Ascending aorta (tissue), 2 donors: ENCODE results near the gene CLIC4. TPM values are rescaled to one million over a fixed set of nuclear protein-coding genes. Genes with fewer than 3 reads are reported as not detected.
"Not testable (repeated sequence)": the region's sequence is repeated elsewhere in the genome, so short reads cannot be mapped to it uniquely, and the experiment has no call there.

ENCODE experiments used
- DNase-seq, 2 donors: peaks; one replicate each; pipeline ENCODE4 v3.0.0-alpha.2; 2019; ENCODE audit warnings: low spot score in 2 of 2
- H3K27ac ChIP-seq, 2 donors: fragments of 200-600 bp; sonication (generic); one replicate each; pipeline ENCODE4 v1.5.1; 2016 to 2017; ENCODE audit warnings: mild to moderate bottlenecking in 1 of 2
- H3K27me3 ChIP-seq: fragments of 200-600 bp; sonication (generic); one replicate; pipeline ENCODE4 v1.5.1; 2017
- H3K36me3 ChIP-seq, 2 donors: fragments of 200-600 bp; sonication (generic); one replicate each; pipeline ENCODE4 v1.5.1; 2016
- H3K4me1 ChIP-seq, 2 donors: fragments of 200-600 bp; sonication (generic); one replicate each; pipeline ENCODE4 v1.5.1; 2016 to 2017; ENCODE audit warnings: mild to moderate bottlenecking in 1 of 2
- H3K4me3 ChIP-seq, 2 donors: fragments of 200-600 bp; sonication (generic); one replicate each; pipeline ENCODE4 v1.5.1; 2016 to 2017; ENCODE audit warnings: mild to moderate bottlenecking in 1 of 2
- H3K9me3 ChIP-seq, 2 donors: fragments of 200-600 bp; sonication (generic); one replicate each; pipeline ENCODE4 v1.5.1; 2016
- intact Hi-C: fragments of 100-400 bp; cut with DNase I; formaldehyde crosslinking; loops from one replicate; pipeline ENCODE4 v1.15.1; 2023
- total RNA-seq: library from RNA; depleted of rRNA; stranded (reverse); fragments of >200 nt; gene quantifications from one replicate; pipeline ENCODE4 v1.1.0, GENCODE V29; 2016
- TF ChIP-seq, protein P1 (sequence below), 3 experiments: fragments of 200-600 bp in 2 of 3; fragments of 450-650 bp in 1 of 3; sonication (generic) in 2 of 3; IDR thresholded peaks; one replicate each; pipeline ENCODE4 v1.5.1; 2016 to 2019; ENCODE audit warnings: antibody characterized with exemption in 3 of 3, mild to moderate bottlenecking in 1 of 3, moderate library complexity in 1 of 3

The CLIC4 gene
- total RNA-seq, 1 donor from 2014 or later, result 494 TPM

DNA sequence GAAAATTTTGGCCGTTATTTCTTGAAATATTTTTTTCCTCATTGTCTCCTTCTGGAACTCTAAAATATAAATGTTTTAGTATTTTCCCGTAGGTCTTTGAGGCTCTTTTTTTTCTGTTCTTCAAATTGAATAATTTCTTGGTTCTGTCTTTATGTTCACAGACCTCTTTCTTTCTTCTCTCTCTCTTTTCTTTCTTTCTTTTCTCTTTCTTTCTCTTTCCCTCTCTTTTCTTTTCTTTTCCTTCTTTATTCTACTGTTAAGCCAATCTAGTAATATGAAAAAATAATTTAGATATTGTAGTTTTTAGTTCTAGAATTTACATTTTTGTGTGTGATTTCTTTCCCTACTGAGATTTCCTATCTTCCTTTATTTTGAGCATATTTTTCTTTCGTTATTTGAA lies 30.1 kb downstream of the CLIC4 start:
- Histone ChIP-seq H3K4me1 (peaks cover 8 to 70% of the 10 kb centered on the region in 2 donors), H3K27ac (peak overlapping the region; percentile 73 to 84), H3K4me3 (no peak overlapping the region), H3K36me3 (no peaks in the 10 kb centered on the region), H3K27me3 (no peaks in the 10 kb centered on the region), H3K9me3 (no peaks in the 10 kb centered on the region)
- no peak for DNase-seq
- intact Hi-C loops, result no loop called here
- TF ChIP-seq, protein P1, sequence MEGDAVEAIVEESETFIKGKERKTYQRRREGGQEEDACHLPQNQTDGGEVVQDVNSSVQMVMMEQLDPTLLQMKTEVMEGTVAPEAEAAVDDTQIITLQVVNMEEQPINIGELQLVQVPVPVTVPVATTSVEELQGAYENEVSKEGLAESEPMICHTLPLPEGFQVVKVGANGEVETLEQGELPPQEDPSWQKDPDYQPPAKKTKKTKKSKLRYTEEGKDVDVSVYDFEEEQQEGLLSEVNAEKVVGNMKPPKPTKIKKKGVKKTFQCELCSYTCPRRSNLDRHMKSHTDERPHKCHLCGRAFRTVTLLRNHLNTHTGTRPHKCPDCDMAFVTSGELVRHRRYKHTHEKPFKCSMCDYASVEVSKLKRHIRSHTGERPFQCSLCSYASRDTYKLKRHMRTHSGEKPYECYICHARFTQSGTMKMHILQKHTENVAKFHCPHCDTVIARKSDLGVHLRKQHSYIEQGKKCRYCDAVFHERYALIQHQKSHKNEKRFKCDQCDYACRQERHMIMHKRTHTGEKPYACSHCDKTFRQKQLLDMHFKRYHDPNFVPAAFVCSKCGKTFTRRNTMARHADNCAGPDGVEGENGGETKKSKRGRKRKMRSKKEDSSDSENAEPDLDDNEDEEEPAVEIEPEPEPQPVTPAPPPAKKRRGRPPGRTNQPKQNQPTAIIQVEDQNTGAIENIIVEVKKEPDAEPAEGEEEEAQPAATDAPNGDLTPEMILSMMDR (IDR thresholded peaks at IDR 0.05), result no peak

DNA sequence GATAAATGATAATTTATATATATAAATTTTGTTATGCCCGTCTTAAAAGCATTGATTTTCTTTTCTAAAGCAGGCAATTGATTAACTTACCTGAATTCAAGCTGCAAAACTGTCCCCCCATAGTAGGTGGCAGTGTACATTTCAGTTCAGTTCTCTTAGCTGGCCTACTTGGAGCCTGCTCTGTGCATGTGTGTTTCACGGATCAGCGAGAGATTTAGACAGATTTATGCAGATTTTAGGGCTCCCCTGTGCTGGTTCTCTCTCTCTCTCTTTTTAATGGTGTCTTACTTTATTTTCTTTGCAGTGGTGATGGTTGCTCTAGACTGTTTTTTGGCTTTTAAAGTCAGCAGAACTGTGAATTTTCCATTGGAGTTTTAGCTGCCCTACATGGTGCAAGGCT lies 30.7 kb downstream of the CLIC4 start:
- Histone ChIP-seq H3K27me3 (no peaks in the 10 kb centered on the region), H3K9me3 (no peaks in the 10 kb centered on the region), H3K4me3 (no peak overlapping the region), H3K4me1 (peaks cover 6 to 66% of the 10 kb centered on the region in 2 donors), H3K36me3 (no peaks in the 10 kb centered on the region), H3K27ac (peak overlapping the region; percentile 73 to 84)
- TF ChIP-seq, protein P1 (IDR thresholded peaks at IDR 0.05), result no peak
- no peak for DNase-seq
- intact Hi-C loops, result no loop called here

DNA sequence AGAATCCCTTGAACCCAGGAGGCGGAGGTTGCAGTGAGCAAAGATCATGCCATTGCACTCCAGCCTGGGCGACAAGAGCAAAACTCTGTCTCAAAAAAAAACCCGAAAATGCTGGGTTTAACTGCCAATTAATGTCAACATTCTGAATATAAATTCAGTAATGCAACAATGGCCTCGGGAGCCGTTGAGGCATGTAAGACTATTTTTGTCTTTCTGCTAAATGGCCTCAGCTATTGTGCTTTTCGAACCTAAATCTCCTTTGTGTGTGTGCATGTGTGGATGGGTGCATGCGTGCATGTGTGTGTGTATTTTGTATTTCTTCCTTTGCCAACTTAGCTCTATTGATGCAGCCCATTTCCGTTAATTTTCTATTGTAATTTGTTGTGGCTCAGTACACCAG lies 31.6 kb downstream of the CLIC4 start:
- H3K27me3 ChIP-seq, result no peaks in the 10 kb centered on the region
- H3K4me1 ChIP-seq, result peaks cover 6 to 60% of the 10 kb centered on the region in 2 donors
- H3K36me3 ChIP-seq, result no peaks in the 10 kb centered on the region
- no peaks in the 10 kb centered on the region for H3K9me3 ChIP-seq
- DNase-seq, result no peak
- peak overlapping the region; percentile 73 to 84 for H3K27ac ChIP-seq
- H3K4me3 ChIP-seq, result no peak overlapping the region
- intact Hi-C loops, result no loop called here
- TF ChIP-seq, protein P1 (IDR thresholded peaks at IDR 0.05), result no peak

DNA sequence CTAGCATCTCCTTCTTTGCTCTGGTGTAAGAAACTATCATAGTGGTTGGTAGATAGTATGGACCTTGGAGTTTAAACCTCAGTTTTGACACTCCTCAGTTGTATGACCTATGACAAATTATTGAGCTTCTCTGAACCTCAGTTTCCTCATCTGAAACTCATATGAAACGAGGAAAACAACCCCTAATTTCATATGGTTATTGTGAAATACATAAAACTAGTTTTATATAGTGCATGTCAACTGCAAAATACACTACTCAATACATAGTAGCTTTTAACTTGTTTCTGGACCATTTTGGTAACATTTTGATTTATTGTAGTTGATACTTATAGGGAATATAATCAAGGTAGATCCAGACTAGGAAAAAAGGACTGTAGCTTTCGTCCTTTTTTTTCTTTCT lies 32.9 kb downstream of the CLIC4 start:
- TF ChIP-seq, protein P1 (IDR thresholded peaks at IDR 0.05), result no peak
- Histone ChIP-seq H3K27ac (peak overlapping the region; percentile 73 to 84), H3K4me1 (peaks cover 6 to 55% of the 10 kb centered on the region in 2 donors)

DNA sequence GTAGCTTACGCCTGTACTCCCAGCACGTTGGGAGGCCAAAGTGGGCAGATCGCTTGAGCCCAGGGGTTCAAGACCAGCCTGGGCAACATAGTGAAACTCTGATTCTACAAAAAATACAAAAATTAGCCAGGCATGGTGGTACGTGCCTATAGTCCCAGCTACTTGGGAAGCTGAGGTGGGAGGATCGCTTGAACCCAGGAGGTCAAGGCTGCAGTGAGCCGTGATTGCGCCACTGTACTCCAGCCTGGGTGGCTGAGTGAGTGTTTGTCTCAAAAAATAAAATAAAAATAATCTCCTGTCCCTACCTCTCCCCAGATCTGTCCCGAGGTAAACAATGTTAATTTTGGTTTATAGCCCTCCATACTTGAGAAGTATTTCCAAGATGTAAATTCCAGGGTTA lies 34.0 kb downstream of the CLIC4 start:
- peaks cover 6 to 56% of the 10 kb centered on the region in 2 donors for H3K4me1 ChIP-seq
- intact Hi-C loops, H3K4me3 ChIP-seq, H3K36me3 ChIP-seq, DNase-seq, H3K9me3 ChIP-seq, H3K27me3 ChIP-seq: not testable (repeated sequence)
- peak overlapping the region; percentile 60 to 84 for H3K27ac ChIP-seq

More for the DNA sequence above, 32.9 kb downstream of the CLIC4 start:
- no peaks in the 10 kb centered on the region for H3K36me3 ChIP-seq
- DNase-seq, result no peak
- H3K4me3 ChIP-seq, result no peak overlapping the region
- H3K9me3 ChIP-seq, result no peaks in the 10 kb centered on the region
- intact Hi-C loops, result no loop called here
- no peaks in the 10 kb centered on the region for H3K27me3 ChIP-seq

DNA sequence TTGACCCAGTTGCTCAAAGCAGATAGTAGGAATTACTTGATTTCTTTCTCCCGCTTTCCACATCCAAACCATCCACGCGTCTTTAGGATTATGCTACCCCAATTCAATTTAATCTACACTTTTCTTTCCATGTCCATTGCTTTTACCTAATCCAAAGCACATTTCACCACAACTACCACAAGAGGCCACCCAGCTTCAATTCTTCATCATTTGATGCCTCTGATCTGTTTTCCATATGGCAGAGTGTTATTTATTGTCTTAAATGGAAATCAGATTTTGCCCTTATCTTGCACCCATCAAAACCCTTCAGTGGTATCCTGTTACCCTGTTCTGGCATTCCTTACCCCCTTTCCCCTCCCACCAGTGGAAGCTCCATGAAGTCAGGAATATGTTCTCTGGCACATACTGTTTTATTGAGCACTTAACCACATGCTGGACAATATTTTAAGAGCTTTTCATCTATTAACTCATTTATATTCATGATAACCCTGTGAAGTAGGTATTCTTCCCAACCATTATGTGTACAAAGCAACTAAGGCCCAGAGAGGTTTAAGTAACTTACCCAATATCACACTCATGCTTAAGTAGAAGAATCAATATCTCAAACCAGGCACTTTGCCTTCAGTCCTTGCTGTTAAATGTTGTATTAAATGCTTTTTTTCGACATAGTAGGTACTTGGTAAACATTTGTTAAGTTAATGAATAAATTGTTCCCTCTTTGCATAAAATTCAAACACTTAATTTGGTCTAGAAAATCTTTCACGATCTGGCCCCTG lies 34.6 kb downstream of the CLIC4 start:
- TF ChIP-seq, protein P1 (IDR thresholded peaks at IDR 0.05), result no peak
- no peak overlapping the region for H3K4me3 ChIP-seq
- intact Hi-C loops, result no loop called here
- H3K36me3 ChIP-seq, result no peaks in the 10 kb centered on the region
- no peaks in the 10 kb centered on the region for H3K27me3 ChIP-seq
- H3K9me3 ChIP-seq, result no peaks in the 10 kb centered on the region
- peak overlapping the region; percentile 60 to 84 for H3K27ac ChIP-seq
- H3K4me1 ChIP-seq, result peaks cover 6 to 52% of the 10 kb centered on the region in 2 donors
- DNase-seq, result no peak

DNA sequence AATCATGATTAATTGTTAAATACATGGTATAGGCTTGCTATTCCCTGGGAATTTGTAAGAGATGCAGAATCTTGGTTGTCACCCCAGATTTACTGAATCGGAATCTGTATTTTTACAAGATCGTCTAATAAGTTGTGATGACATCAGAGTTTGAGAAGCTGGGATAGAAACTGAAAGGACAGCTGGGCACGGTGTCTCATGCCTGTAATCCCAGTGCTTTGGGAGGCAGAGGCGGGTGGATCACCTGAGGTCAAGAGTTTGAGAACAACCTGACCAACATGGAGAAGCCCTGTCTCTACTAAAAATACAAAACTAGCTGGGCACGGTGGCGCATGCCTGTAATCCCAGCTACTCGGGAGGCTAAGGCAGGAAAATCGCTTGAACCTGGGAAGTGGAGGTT lies 35.4 kb downstream of the CLIC4 start:
- H3K36me3 ChIP-seq, H3K27me3 ChIP-seq, H3K4me3 ChIP-seq, H3K9me3 ChIP-seq, intact Hi-C loops, DNase-seq: not testable (repeated sequence)
- Histone ChIP-seq H3K4me1 (peaks cover 6 to 54% of the 10 kb centered on the region in 2 donors), H3K27ac (peak overlapping the region; percentile 60 to 84)
